H9 (cell line): ENCODE results near the gene PLB1. TPM values are rescaled to one million over a fixed set of nuclear protein-coding genes. Genes with fewer than 3 reads are reported as not detected.

Experiments used
- DNase-seq: peaks from one replicate; pipeline ENCODE4 v3.0.0-alpha.2; 2017
- H2AFZ ChIP-seq: one replicate; pipeline ENCODE4 v1.6.1; 2013; ENCODE audit warnings: mild to moderate bottlenecking, low read length, control low read depth, moderate library complexity
- H2AK5ac ChIP-seq: 2 replicates; pipeline ENCODE4 v1.6.1; 2013; ENCODE audit warnings: low read length, control low read depth, mixed read lengths; ENCODE audit not compliant: insufficient read length
- H2BK120ac ChIP-seq: one replicate; pipeline ENCODE4 v1.6.1; 2013; ENCODE audit warnings: low read depth, mild to moderate bottlenecking, low read length, control low read depth, inconsistent platforms; ENCODE audit not compliant: poor library complexity, severe bottlenecking
- H2BK12ac ChIP-seq: 2 replicates; pipeline ENCODE4 v1.6.1; 2013; ENCODE audit warnings: low read length, control low read depth, mixed read lengths, low read depth; ENCODE audit not compliant: insufficient read length
- H2BK15ac ChIP-seq: 2 replicates; pipeline ENCODE4 v1.6.1; 2013; ENCODE audit warnings: low read depth, low read length, control low read depth
- H2BK20ac ChIP-seq: one replicate; pipeline ENCODE4 v1.6.1; 2013; ENCODE audit warnings: low read depth, mild to moderate bottlenecking, low read length, control low read depth, inconsistent platforms; ENCODE audit not compliant: poor library complexity, severe bottlenecking
- H2BK5ac ChIP-seq: 2 replicates; pipeline ENCODE4 v1.6.1; 2013; ENCODE audit warnings: low read length, control low read depth, mixed read lengths; ENCODE audit not compliant: insufficient read length
- H3K14ac ChIP-seq: 2 replicates; pipeline ENCODE4 v1.6.1; 2013; ENCODE audit warnings: low read length, control low read depth; ENCODE audit not compliant: insufficient read depth
- H3K18ac ChIP-seq: 2 replicates; pipeline ENCODE4 v1.6.1; 2013; ENCODE audit warnings: low read depth, mild to moderate bottlenecking, mixed read lengths, low read length, control low read depth; ENCODE audit not compliant: insufficient read length
- H3K23ac ChIP-seq: 2 replicates; pipeline ENCODE4 v1.6.1; 2013; ENCODE audit warnings: low read length, control low read depth, mixed read lengths, low read depth; ENCODE audit not compliant: insufficient read length
- H3K23me2 ChIP-seq: 2 replicates; pipeline ENCODE4 v1.6.1; 2013; ENCODE audit warnings: low read depth, mild to moderate bottlenecking, mixed read lengths, low read length, control low read depth; ENCODE audit not compliant: insufficient read length, poor library complexity, severe bottlenecking
- H3K27ac ChIP-seq: 2 replicates; pipeline ENCODE4 v1.5.1; 2013; ENCODE audit warnings: low read length, control low read depth, mixed read lengths, low read depth; ENCODE audit not compliant: insufficient read length
- H3K27me3 ChIP-seq: 2 replicates; pipeline ENCODE4 v1.6.1; 2013; ENCODE audit warnings: low read length, control low read depth, inconsistent platforms; ENCODE audit not compliant: insufficient read depth
- H3K4ac ChIP-seq: 2 replicates; pipeline ENCODE4 v1.6.1; 2013; ENCODE audit warnings: low read depth, mild to moderate bottlenecking, control low read depth, inconsistent platforms, low read length, moderate library complexity
- H3K4me1 ChIP-seq: 2 replicates; pipeline ENCODE4 v1.6.1; 2013; ENCODE audit warnings: low read length, control low read depth, inconsistent platforms; ENCODE audit not compliant: insufficient read depth
- H3K4me2 ChIP-seq: 2 replicates; pipeline ENCODE4 v1.6.1; 2013; ENCODE audit warnings: low read length, control low read depth, mixed read lengths; ENCODE audit not compliant: insufficient read length, insufficient read depth
- H3K56ac ChIP-seq: 2 replicates; pipeline ENCODE4 v1.6.1; 2013; ENCODE audit warnings: low read depth, mild to moderate bottlenecking, mixed read lengths, low read length, control low read depth; ENCODE audit not compliant: insufficient read length
- H3K79me1 ChIP-seq: 2 replicates; pipeline ENCODE4 v1.6.1; 2013; ENCODE audit warnings: low read depth, mild to moderate bottlenecking, moderate library complexity, low read length, control low read depth, inconsistent platforms; ENCODE audit not compliant: insufficient read depth, poor library complexity, severe bottlenecking
- H3K79me2 ChIP-seq: 2 replicates; pipeline ENCODE4 v1.6.1; 2013; ENCODE audit warnings: low read length, control low read depth, inconsistent platforms; ENCODE audit not compliant: insufficient read depth
- H3K9ac ChIP-seq: 2 replicates; pipeline ENCODE4 v1.6.1; 2013; ENCODE audit warnings: low read length, control low read depth, mixed read lengths; ENCODE audit not compliant: insufficient read length; ENCODE audit errors: extremely low read depth
- H3K9me3 ChIP-seq: one replicate; pipeline ENCODE4 v1.6.1; 2013; ENCODE audit warnings: low read depth, low read length, inconsistent platforms; ENCODE audit not compliant: control insufficient read depth
- H3T11ph ChIP-seq: one replicate; pipeline ENCODE4 v1.6.1; 2013; ENCODE audit warnings: mild to moderate bottlenecking, low read length, control low read depth, inconsistent platforms
- H4K20me1 ChIP-seq: one replicate; pipeline ENCODE4 v1.6.1; 2013; ENCODE audit not compliant: control insufficient read depth, insufficient read length, insufficient read depth
- H4K5ac ChIP-seq: 2 replicates; pipeline ENCODE4 v1.6.1; 2013; ENCODE audit warnings: low read depth, mild to moderate bottlenecking, mixed read lengths, low read length, control low read depth; ENCODE audit not compliant: insufficient read length
- H4K8ac ChIP-seq: replicated peaks from 2 replicates; pipeline ENCODE4 v1.6.1; 2013; ENCODE audit warnings: low read length, control low read depth, mixed read lengths, low read depth; ENCODE audit not compliant: insufficient read length
- H4K91ac ChIP-seq: 2 replicates; pipeline ENCODE4 v1.6.1; 2013; ENCODE audit warnings: low read depth, mild to moderate bottlenecking, moderate library complexity, mixed read lengths, low read length, control low read depth; ENCODE audit not compliant: insufficient read length
- H3K27ac Mint-ChIP-seq, 3 experiments: 2 replicates in 2 of 3; 3 replicates in 1 of 3; pipeline ENCODE4 v1.8.0; 2020 to 2021; ENCODE audit warnings: mixed read lengths in 3 of 3, mild to moderate bottlenecking in 1 of 3, moderate library complexity in 1 of 3
- H3K27me3 Mint-ChIP-seq: 2 replicates; pipeline ENCODE4 v1.8.0; 2021; ENCODE audit warnings: low read depth, mild to moderate bottlenecking, moderate library complexity, mixed read lengths
- H3K36me3 Mint-ChIP-seq, 3 experiments: 2 replicates in 2 of 3; 3 replicates in 1 of 3; pipeline ENCODE4 v1.8.0; 2020 to 2021; ENCODE audit warnings: low read depth in 3 of 3, mixed read lengths in 3 of 3; ENCODE audit not compliant: insufficient read depth in 1 of 3
- H3K4me1 Mint-ChIP-seq, 2 experiments: 2 replicates each; pipeline ENCODE4 v1.8.0; 2020; ENCODE audit warnings: mixed read lengths in 2 of 2
- H3K4me3 Mint-ChIP-seq, 2 experiments: 2 replicates in 1 of 2; 3 replicates in 1 of 2; pipeline ENCODE4 v1.8.0; 2020 to 2021; ENCODE audit warnings: mild to moderate bottlenecking in 2 of 2, mixed read lengths in 2 of 2, moderate library complexity in 1 of 2
- H3K9me3 Mint-ChIP-seq, 2 experiments: 2 replicates in 1 of 2; 3 replicates in 1 of 2; pipeline ENCODE4 v1.8.0; 2020; ENCODE audit warnings: mild to moderate bottlenecking in 2 of 2, mixed read lengths in 2 of 2, moderate library complexity in 1 of 2
- WGBS: extraction: QIAGEN DNeasy Blood & Tissue Kit; methylation state at CpG from one replicate; pipeline ENCODE4 v1.1.7; 2013; ENCODE audit warnings: missing lambda C conversion rate, low lambda C conversion rate, mixed read lengths; ENCODE audit not compliant: insufficient read length; ENCODE audit errors: extremely low coverage; 5-methylcytosine and 5-hydroxymethylcytosine counted together
- total RNA-seq: library from RNA; stranded (reverse); gene quantifications from 2 replicates; pipeline ENCODE4 v1.2.1, GENCODE V29; 2021
- TF ChIP-seq, protein P1 (sequence below): fragments of 200-600 bp; sonication (generic); conservative IDR thresholded peaks from 3 replicates; pipeline ENCODE4 v1.8.0; 2021; ENCODE audit warnings: antibody characterized with exemption, mild to moderate bottlenecking

PLB1 gene
- total RNA-seq, 1 experiment from 2014 or later: not detected

DNA sequence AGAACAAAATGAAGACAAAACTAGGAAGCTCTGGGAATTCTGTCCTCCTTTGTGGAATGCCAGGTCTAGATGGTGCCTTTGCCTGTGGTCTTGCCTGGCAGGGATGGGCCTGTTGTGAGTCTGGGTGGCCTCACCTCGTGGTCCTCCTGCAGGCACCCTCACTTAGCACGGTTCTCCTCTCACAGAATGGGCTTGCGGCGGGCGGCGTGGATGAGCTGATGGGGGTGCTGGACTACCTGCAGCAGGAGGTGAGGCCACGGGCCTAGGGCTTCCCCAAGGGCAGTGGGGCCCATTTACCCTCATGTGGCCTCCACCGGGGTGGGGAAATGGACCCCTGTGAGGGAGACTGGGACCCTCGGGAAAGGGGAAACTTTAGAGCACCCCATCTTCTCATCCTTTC is 42.3 kb downstream of the PLB1 start:
- Histone ChIP-seq H4K20me1 (no peaks in the 10 kb centered on the region), H3K4me2 (no peak overlapping the region), H4K91ac (no peak overlapping the region), H2AK5ac (no peak overlapping the region), H2BK120ac (no peak overlapping the region), H2BK15ac (no peak overlapping the region), H4K8ac (no peak overlapping the region), H3K79me1 (no peaks in the 10 kb centered on the region), H3K9me3 (no peaks in the 10 kb centered on the region), H2AFZ (no peak overlapping the region), H3K27ac (no peak overlapping the region), H3K23ac (no peak overlapping the region), H3K56ac (no peak overlapping the region), H3K79me2 (no peaks in the 10 kb centered on the region), H3K4me1 (no peaks in the 10 kb centered on the region), H3K4ac (no peak overlapping the region), H3K14ac (no peak overlapping the region), H3T11ph (no peak overlapping the region), H3K23me2 (no peaks in the 10 kb centered on the region), H2BK20ac (no peak overlapping the region), H2BK12ac (no peak overlapping the region), H4K5ac (no peak overlapping the region), H3K18ac (no peak overlapping the region), H3K27me3 (no peaks in the 10 kb centered on the region), H3K9ac (no peak overlapping the region), H2BK5ac (no peak overlapping the region)
- no CpG with 5 or more reads among the region's 9 CpGs for WGBS
- Mint-ChIP-seq H3K27ac (no peak overlapping the region), H3K27me3 (peaks cover 2% of the 10 kb centered on the region; the same call in 1 of the 2 replicates), H3K4me1 (no peaks in the 10 kb centered on the region), H3K9me3 (peaks cover 0 to 2% of the 10 kb centered on the region in 2 experiments; a peak in 1 of 5 replicates), H3K36me3 (no peaks in the 10 kb centered on the region), H3K4me3 (no peak overlapping the region)
- TF ChIP-seq, protein P1, sequence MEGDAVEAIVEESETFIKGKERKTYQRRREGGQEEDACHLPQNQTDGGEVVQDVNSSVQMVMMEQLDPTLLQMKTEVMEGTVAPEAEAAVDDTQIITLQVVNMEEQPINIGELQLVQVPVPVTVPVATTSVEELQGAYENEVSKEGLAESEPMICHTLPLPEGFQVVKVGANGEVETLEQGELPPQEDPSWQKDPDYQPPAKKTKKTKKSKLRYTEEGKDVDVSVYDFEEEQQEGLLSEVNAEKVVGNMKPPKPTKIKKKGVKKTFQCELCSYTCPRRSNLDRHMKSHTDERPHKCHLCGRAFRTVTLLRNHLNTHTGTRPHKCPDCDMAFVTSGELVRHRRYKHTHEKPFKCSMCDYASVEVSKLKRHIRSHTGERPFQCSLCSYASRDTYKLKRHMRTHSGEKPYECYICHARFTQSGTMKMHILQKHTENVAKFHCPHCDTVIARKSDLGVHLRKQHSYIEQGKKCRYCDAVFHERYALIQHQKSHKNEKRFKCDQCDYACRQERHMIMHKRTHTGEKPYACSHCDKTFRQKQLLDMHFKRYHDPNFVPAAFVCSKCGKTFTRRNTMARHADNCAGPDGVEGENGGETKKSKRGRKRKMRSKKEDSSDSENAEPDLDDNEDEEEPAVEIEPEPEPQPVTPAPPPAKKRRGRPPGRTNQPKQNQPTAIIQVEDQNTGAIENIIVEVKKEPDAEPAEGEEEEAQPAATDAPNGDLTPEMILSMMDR: no peak
- DNase-seq: no peak
